Measurements from ENCODE around the gene SBF2. TPM values are rescaled to one million over a fixed set of nuclear protein-coding genes. Genes with fewer than 3 reads are reported as not detected.
"Not testable (repeated sequence)": the region's sequence is repeated elsewhere in the genome, so short reads cannot be mapped to it uniquely, and the experiment has no call there.

SBF2 gene
- total RNA-seq, 1 donor from 2014 or later: 27.9 TPM

DNA sequence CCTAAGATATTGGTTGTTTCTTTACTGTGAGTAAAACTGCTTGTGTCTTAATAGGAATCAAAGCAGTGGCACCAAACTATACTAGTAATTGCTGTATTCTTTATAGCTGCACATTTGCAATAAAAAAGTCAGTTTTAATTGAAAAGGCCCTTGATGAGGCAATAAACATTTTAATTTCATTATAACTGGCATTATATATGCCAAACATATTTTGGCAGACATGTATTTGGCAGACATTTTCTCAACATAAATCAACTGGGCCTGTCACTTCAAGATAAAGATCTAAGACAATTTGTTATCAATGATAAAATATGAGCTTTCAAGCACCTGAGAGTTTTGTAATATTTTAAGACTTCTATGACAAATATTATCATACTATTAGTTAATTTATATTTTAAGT is 245.7 kb downstream of the SBF2 start:
- intact Hi-C loops (cut with DNase I): no loop called here
- DNase-seq (ENCODE audit: low spot score): no peak

GRCh38 chr11:10044618-10045017 is 249.4 kb downstream of the SBF2 start:
- no peak for DNase-seq (ENCODE audit: low spot score)
- intact Hi-C loops (cut with DNase I): no loop called here

DNA sequence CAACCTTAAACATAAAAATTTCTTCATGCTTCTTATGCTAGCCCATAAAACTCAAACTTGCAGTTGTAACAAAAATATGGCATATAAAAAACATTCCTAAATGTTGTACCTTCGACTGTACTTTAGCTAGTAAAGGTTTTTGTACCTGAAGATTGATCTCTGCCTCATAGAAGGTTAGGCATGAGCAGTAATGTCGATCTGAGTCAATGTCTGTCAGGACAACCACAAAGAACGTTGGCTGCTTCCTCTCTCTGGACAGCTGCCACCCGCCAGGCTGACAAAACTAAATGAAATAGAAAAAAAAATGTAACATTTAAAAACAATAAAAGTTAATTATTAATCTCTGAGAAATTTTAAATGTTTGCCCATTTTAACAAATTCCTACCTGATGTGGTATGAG is 251.3 kb downstream of the SBF2 start:
- intact Hi-C loops (cut with DNase I): no loop called here
- no peak for DNase-seq (ENCODE audit: low spot score)

- intact Hi-C loops (cut with DNase I): no loop called here
- DNase-seq (ENCODE audit: low spot score): no peak
These were observed 252.1 kb downstream of the SBF2 start for GRCh38 chr11:10041748-10042446.

- intact Hi-C loops (cut with DNase I): no loop called here
- no peak for DNase-seq (ENCODE audit: low spot score)
These were observed 252.7 kb downstream of the SBF2 start for GRCh38 chr11:10041332-10041731.

DNA sequence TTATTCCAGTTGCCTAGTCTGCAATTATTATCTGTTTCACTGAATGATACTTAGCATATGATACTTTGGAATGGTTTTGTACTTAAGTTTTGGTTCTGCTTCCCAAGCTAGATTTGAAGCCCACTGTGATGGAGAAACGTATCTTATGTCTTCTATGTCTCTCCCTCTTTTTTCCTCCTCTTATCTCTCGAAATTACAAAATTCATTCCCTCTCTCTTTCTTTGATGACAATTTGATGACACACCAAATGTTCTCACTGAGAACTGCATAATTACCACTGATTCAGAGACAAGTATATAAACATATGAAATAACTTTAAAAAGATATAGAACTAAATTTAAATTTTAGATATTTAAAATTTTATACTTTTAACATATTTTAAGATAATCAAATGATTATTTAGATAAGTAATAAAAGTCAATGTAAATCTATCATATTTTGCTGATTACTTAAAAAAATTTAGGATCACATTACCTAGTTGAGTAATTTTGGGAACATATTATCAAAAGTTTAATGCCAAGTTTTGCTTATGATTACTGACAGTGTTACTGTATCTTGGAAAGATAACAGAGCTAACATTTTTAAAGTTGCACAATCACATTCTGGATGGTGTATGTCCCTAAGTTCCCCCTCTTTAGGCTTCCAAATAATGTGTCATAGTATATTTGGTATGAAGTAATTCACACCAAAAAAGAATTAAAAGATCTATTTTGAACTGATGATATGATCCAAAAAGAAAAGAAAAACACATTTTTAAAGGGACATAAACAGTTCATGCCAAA is 255.3 kb downstream of the SBF2 start:
- no peak for DNase-seq (ENCODE audit: low spot score)
- intact Hi-C loops (cut with DNase I): no loop called here

DNA sequence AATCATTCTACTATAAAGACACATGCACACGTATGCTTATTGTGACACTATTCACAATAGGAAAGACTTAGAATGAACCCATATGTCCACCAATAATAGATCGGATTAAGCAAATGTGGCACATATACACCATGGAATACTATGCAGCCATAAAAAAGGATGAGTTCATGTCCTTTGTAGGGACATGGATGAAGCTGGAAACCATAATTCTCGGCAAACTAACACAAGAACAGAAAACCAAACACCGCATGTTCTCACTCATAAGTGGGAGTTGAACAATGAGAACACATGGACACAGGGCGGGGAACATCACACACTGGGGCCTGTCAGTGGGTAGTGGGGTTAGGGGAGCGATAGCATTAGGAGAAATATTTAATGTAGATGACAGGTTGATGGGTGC is 258.1 kb downstream of the SBF2 start:
- intact Hi-C loops (cut with DNase I); DNase-seq (ENCODE audit: low spot score): not testable (repeated sequence)

- intact Hi-C loops (cut with DNase I): no loop called here
- DNase-seq (ENCODE audit: low spot score): no peak
These were observed 261.1 kb downstream of the SBF2 start for GRCh38 chr11:10032935-10033334.

- no peak for DNase-seq (ENCODE audit: low spot score)
- intact Hi-C loops (cut with DNase I): no loop called here
These were observed 263.9 kb downstream of the SBF2 start for GRCh38 chr11:10030122-10030490.

DNA sequence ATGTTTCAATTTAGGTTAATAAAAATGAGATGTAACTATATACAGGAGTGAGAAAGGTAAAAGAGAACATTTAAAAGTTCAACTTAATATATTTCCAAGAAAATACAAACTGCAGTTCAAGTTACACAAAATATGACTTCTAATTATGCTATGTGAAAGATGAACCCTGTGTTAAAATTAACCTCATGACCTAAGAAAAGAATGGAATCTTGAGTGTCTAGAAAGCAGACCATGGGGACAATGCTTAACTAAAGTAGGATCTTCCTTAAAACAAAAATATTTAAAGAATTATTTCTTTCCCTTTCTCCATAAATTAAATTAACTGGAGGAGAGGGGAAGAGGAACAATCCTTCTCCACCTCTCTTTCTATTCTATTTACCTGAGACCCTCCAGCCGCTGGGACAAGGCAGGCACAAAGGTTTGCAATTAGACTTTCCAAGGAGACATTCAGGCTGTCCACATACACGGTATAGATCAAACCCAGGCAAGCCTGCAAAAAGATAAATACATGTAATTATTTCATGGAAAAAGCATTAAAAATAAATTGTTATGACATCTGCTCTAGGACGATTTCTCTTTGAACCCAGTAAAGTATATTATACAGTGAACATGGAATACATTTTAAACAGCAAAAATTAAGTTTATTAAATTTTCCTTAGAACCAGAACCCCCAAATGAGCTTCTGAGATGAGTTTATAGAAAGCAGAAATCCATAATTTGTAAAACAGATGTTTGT is 264.5 kb downstream of the SBF2 start:
- DNase-seq (ENCODE audit: low spot score): no peak
- intact Hi-C loops (cut with DNase I): no loop called here

DNA sequence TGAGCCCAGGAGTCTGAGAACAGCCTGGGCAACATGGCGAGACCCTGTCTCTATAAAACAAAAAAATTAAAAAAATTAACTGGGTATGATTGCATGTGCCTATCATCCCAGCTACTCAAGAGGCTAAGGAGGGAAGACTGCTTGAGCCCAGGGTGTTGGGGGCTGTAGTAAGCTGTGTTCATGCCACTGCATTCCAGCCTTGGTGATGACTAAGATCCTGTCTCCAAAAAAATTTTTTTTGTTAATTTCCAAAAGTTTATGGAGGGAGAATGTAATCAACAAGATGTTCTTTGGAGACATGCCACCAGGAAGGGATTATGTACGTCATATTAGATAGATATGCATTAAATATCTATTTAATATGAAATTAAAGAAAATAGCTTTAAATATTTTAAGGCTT is 267.5 kb downstream of the SBF2 start:
- intact Hi-C loops (cut with DNase I): no loop called here
- no peak for DNase-seq (ENCODE audit: low spot score)

- DNase-seq (ENCODE audit: low spot score): no peak
- intact Hi-C loops (cut with DNase I): no loop called here
These were observed 270.8 kb downstream of the SBF2 start for GRCh38 chr11:10023212-10023611.

DNA sequence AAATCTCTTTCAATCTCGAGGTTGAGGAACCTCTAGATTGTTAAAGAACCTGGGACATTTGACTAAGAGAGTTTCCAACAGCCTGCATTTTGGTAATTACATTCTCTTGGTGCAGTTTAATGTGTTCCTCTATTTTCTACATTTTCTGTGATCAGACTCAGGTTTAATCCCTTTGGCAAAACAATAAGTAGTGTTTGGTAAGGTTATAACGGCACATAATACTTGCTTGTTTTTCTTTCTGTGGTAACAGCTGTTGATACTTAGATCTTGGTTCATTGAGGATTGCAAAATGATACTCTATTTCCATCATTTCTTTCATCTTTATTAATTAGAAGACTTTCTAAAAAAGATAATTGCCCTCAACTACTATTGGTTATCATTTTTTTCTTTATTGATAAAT is 271.3 kb downstream of the SBF2 start:
- no peak for DNase-seq (ENCODE audit: low spot score)
- intact Hi-C loops (cut with DNase I): no loop called here

DNA sequence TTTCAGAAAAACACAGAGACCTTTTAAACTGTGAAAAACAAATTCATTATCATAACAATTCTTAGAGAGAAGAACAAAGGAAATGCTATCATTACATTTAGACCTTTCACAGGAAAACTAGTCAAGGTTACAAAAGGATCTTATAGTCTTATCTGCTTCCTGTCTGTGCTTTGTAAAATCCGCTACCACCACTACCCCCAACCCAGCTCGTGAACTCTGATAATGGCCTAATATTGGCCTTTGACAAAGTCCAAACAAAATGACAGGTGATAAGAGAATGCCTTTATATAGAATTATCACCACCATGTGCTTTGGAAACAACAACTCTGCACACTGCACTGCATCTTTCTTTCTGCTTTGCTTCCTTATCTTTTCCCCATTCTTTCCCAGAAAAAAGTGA is 272.5 kb downstream of the SBF2 start:
- DNase-seq (ENCODE audit: low spot score): no peak
- intact Hi-C loops (cut with DNase I): no loop called here

DNA sequence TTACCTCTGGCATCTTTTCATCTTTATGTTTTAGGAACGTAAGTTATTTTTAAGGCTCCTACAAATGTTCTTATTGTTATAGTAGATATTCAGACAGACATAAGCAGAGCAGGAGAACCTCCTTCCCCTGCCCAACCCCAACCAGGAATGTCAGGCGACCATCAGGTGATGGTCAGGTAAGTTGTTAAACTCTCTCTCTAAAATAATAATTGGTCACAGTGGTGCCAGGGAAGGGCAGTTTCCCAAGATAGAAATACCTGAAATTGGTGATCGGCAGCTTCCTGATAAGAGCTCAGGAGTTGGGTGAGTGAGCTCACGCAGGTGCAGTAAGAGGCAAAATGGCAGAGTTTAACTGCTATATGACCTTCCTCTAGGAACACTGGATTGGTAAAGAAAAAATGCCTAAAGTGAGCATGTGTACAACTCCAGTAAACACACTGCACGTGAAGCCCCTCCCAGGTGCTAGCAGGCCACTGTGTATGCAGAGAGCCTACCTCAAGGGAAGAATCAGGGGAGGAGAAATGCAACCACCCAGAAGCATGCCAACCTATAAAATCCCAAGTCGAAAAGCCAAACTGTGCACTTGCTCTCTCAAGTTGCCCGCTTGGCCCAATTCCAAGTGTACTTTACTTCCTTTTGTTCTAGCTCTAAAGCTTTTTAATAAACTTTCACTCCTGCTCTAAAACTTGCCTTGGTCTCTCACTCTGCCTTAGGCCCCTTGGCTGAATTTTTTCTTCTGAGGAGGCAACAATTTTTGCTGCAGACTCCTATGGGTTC is 273.9 kb downstream of the SBF2 start:
- DNase-seq (ENCODE audit: low spot score): no peak
- intact Hi-C loops (cut with DNase I): no loop called here

DNA sequence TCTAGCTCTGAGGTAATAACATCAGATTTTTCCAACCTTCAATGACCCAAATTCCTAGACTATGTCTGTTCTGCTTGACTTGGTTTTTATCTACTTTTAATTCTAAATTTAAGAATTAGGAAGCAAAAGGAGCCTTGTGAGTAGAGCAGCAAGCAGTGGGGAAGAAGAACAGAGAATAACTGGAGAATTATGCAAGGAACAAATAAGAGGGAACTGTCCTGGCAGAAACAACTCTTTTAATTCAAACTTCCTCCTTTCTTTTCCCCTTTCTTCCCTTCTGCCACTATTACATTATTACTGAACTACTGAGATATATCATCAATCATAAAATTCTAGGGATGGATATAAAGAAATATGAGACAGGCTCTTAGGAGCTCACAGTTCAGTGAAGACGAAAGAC is 276.1 kb downstream of the SBF2 start:
- DNase-seq (ENCODE audit: low spot score): no peak
- intact Hi-C loops (cut with DNase I): no loop called here

- no peak for DNase-seq (ENCODE audit: low spot score)
- intact Hi-C loops (cut with DNase I): no loop called here
These were observed 277.0 kb downstream of the SBF2 start for GRCh38 chr11:10017050-10017449.

GRCh38 chr11:10012068-10012467 is 282.0 kb downstream of the SBF2 start:
- intact Hi-C loops (cut with DNase I): no loop called here
- DNase-seq (ENCODE audit: low spot score): no peak

DNA sequence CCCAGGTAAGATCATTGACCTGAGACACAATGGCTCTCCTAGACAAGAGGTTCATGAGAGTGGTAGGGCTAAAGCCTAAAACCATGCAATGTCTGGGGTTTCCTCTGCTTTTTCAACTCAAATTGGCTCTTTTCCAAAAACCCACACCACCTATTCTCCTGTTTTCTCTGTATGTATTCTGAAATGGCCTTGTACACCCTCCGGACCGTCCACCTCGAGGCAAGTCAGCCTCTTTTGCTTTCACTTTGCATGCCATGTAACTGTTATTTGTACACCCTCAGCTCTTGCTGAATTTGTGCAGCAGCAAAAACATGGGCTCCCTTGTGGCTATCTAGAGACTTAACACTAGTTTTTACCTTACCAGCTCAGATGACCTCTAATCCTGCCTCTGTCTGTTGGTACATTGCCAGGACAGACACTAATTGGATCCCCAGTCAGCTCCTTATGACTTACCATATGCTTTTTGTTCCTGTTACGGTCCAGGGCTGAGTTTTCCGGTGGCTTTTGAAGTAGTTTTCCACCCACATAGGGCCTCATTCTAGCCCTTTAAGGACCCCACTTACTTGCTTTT is 288.0 kb downstream of the SBF2 start:
- no peak for DNase-seq (ENCODE audit: low spot score)
- intact Hi-C loops (cut with DNase I): no loop called here

Data from cardiac septum (tissue), 1 donor.